HCT116 (cell line): ENCODE results near the gene SYNJ1. TPM values are rescaled to one million over a fixed set of nuclear protein-coding genes. Genes with fewer than 3 reads are reported as not detected.
A peak's percentile ranks its signal among the peaks of the same experiment; 100 is the strongest.

Experiments used
- ATAC-seq: fragments of 200-7000 bp; cut with Tn5 transposase; 2 replicates; pipeline ENCODE4 v1.9.1; 2020; ENCODE audit warnings: mild to moderate bottlenecking, moderate library complexity
- BruUV-seq: library from RNA; stranded (reverse); fragments of 400-500 nt; replicated peaks from 2 replicates; lab custom pipeline; 2021; lab: Mats Ljungman, UMichigan
- CTCF ChIA-PET: fragments of 300-600 bp; sonication (Branson Sonifier 250); formaldehyde crosslinking; loops from one replicate; lab custom pipeline; 2021; ENCODE audit warnings: antibody characterized with exemption; lab: Charles Lee
- POLR2A ChIA-PET: fragments of 300-600, 350-600 bp; sonication (Branson Sonifier 250); formaldehyde crosslinking; loops from one replicate; lab custom pipeline; 2021; ENCODE audit warnings: antibody characterized with exemption; lab: Charles Lee
- RAD21 ChIA-PET, 2 experiments: fragments of 300-600 bp; sonication (Branson Sonifier 250); formaldehyde crosslinking; loops; one replicate each; lab custom pipeline; 2023; ENCODE audit warnings: low total read pairs in 2 of 2; ENCODE audit not compliant: uncharacterized antibody in 2 of 2, unreplicated experiment in 2 of 2, low non-redundant PET in 1 of 2; lab: Charles Lee
- DNase-seq: peaks from one replicate; pipeline ENCODE4 v3.0.0-alpha.2; 2010; ENCODE audit warnings: low read depth, low spot score
- H2AFZ ChIP-seq: fragments of 200-600 bp; shearing (Covaris generic), sonication (generic); 2 replicates; pipeline ENCODE4 v1.6.1; 2017; ENCODE audit warnings: low read depth, mixed run types, mixed read lengths, antibody characterized with exemption, low read length; ENCODE audit not compliant: poor library complexity, severe bottlenecking
- H3K27ac ChIP-seq: 2 replicates; pipeline ENCODE4 v1.5.1; 2012; ENCODE audit warnings: low read depth, low read length
- H3K27me3 ChIP-seq: fragments of 200-600 bp; sonication (generic); 2 replicates; pipeline ENCODE4 v1.6.1; 2016; ENCODE audit warnings: mixed run types, low read length, mixed read lengths; ENCODE audit not compliant: insufficient read depth
- H3K36me3 ChIP-seq, 2 experiments: fragments of 200-500 bp in 1 of 2; fragments of 200-600 bp in 1 of 2; sonication (Bioruptor generic) in 1 of 2; sonication (generic) in 1 of 2; 2 replicates each; pipeline versions ENCODE4 v1.5.1 to v1.6.1; 2014 to 2016; ENCODE audit warnings: low read length in 2 of 2, inconsistent platforms in 1 of 2, mixed read lengths in 1 of 2, mixed run types in 1 of 2; ENCODE audit not compliant: insufficient read depth in 2 of 2, control insufficient read depth in 1 of 2
- H3K4me1 ChIP-seq, 2 experiments: fragments of 200-600 bp in 1 of 2; sonication (generic) in 1 of 2; 2 replicates each; pipeline versions ENCODE4 v1.5.1 to v1.6.1; 2012 to 2017; ENCODE audit warnings: low read length in 2 of 2, inconsistent platforms in 1 of 2, mild to moderate bottlenecking in 1 of 2, mixed read lengths in 1 of 2, mixed run types in 1 of 2, moderate library complexity in 1 of 2; ENCODE audit not compliant: insufficient read depth in 2 of 2, control insufficient read depth in 1 of 2
- H3K4me2 ChIP-seq: fragments of 200-600 bp; sonication (generic); 2 replicates; pipeline ENCODE4 v1.6.1; 2017; ENCODE audit warnings: mixed run types, low read length, mixed read lengths
- H3K4me3 ChIP-seq, 2 experiments: fragments of 200-600 bp in 1 of 2; sonication (generic) in 1 of 2; replicated peaks in 1 of 2; 2 replicates each; pipeline ENCODE4 v1.5.1; 2011 to 2016; ENCODE audit warnings: low read length in 2 of 2, control low read depth in 1 of 2, low read depth in 1 of 2, mild to moderate bottlenecking in 1 of 2, mixed read lengths in 1 of 2, mixed run types in 1 of 2
- H3K79me2 ChIP-seq: fragments of 200-600 bp; sonication (generic); 2 replicates; pipeline ENCODE4 v1.6.1; 2017; ENCODE audit warnings: mild to moderate bottlenecking, mixed run types, low read length, moderate library complexity, mixed read lengths; ENCODE audit not compliant: insufficient read depth
- H3K9ac ChIP-seq: fragments of 200-600 bp; sonication (generic); 2 replicates; pipeline ENCODE4 v1.6.1; 2016; ENCODE audit warnings: low read length, mixed read lengths
- H3K9me2 ChIP-seq: fragments of 200-600 bp; sonication (generic), shearing (Covaris generic); 2 replicates; pipeline ENCODE4 v1.6.1; 2017; ENCODE audit warnings: mixed run types, mild to moderate bottlenecking, moderate library complexity; ENCODE audit not compliant: insufficient read depth
- H3K9me3 ChIP-seq, 2 experiments: fragments of 200-500 bp in 1 of 2; fragments of 200-600 bp in 1 of 2; sonication (Bioruptor generic) in 1 of 2; sonication (generic) in 1 of 2; 2 replicates each; pipeline ENCODE4 v1.6.1; 2014 to 2017; ENCODE audit warnings: low read length in 2 of 2, mixed read lengths in 2 of 2, inconsistent platforms in 1 of 2, low read depth in 1 of 2, mild to moderate bottlenecking in 1 of 2, mixed run types in 1 of 2, moderate library complexity in 1 of 2; ENCODE audit not compliant: control insufficient read depth in 1 of 2, insufficient read depth in 1 of 2
- H4K20me1 ChIP-seq: fragments of 200-600 bp; sonication (generic), shearing (Covaris generic); 2 replicates; pipeline ENCODE4 v1.6.1; 2017; ENCODE audit warnings: mixed run types, mild to moderate bottlenecking, moderate library complexity; ENCODE audit not compliant: insufficient read depth
- CBX3 ChIP-seq: IDR thresholded peaks from 2 replicates; pipeline ENCODE4 v1.6.1; 2012; ENCODE audit warnings: low read depth
- CEBPB ChIP-seq: IDR thresholded peaks from 2 replicates; pipeline ENCODE4 v1.6.1; 2012; ENCODE audit warnings: low read depth
- EGR1 ChIP-seq: IDR thresholded peaks from 2 replicates; pipeline ENCODE4 v1.6.1; 2012; ENCODE audit warnings: low read depth
- ELF1 ChIP-seq: IDR thresholded peaks from 2 replicates; pipeline ENCODE4 v1.6.1; 2012; ENCODE audit warnings: low read depth, borderline replicate concordance
- EZH2 ChIP-seq: fragments of 200-600 bp; sonication (generic); IDR thresholded peaks from 2 replicates; pipeline ENCODE4 v1.6.1; 2017; ENCODE audit warnings: antibody characterized with exemption, mixed run types
- JUND ChIP-seq: IDR thresholded peaks from 2 replicates; pipeline ENCODE4 v1.6.1; 2012
- POLR2A ChIP-seq: IDR thresholded peaks from 2 replicates; pipeline ENCODE4 v1.7.0; 2011; ENCODE audit warnings: borderline replicate concordance; ENCODE audit not compliant: insufficient read depth, insufficient read length; ENCODE audit errors: extremely low read depth
- POLR2AphosphoS5 ChIP-seq: IDR thresholded peaks from 2 replicates; pipeline ENCODE4 v1.6.1; 2011; ENCODE audit warnings: mild to moderate bottlenecking, low read depth, low read length, moderate library complexity
- RAD21 ChIP-seq: IDR thresholded peaks from 2 replicates; pipeline ENCODE4 v1.6.1; 2012; ENCODE audit warnings: low read depth, mild to moderate bottlenecking
- SIN3A ChIP-seq: IDR thresholded peaks from 2 replicates; pipeline ENCODE4 v1.6.1; 2012; ENCODE audit warnings: low read depth
- SP1 ChIP-seq: IDR thresholded peaks from 2 replicates; pipeline ENCODE4 v1.6.1; 2012; ENCODE audit warnings: low read depth
- TCF7L2 ChIP-seq: IDR thresholded peaks from 2 replicates; pipeline ENCODE4 v1.7.0; 2011; ENCODE audit warnings: borderline replicate concordance, inconsistent platforms; ENCODE audit not compliant: insufficient read depth, insufficient read length; ENCODE audit errors: extremely low read depth
- YY1 ChIP-seq: IDR thresholded peaks from 2 replicates; pipeline ENCODE4 v1.6.1; 2011; ENCODE audit warnings: low read length, low read depth, moderate library complexity, mild to moderate bottlenecking; ENCODE audit not compliant: insufficient replicate concordance; ENCODE audit errors: extremely low read depth
- ZFX ChIP-seq: fragments of 450-650 bp; IDR thresholded peaks from 2 replicates; pipeline ENCODE4 v1.6.1; 2017
- ZNF274 ChIP-seq: fragments of 200-500 bp; sonication (Bioruptor generic); IDR thresholded peaks from 2 replicates; pipeline ENCODE4 v1.6.1; 2014; ENCODE audit warnings: mild to moderate bottlenecking, low read depth, low read length, inconsistent platforms
- intact Hi-C: fragments of 100-400 bp; cut with micrococcal nuclease; formaldehyde crosslinking; loops from 2 replicates; pipeline ENCODE4 v1.10.0; 2022
- total RNA-seq: library from RNA; stranded (reverse); gene quantifications from one replicate; pipeline ENCODE4 v1.2.1, GENCODE V29; 2021; ENCODE audit not compliant: unreplicated experiment
- TF ChIP-seq, protein P1 (sequence below): IDR thresholded peaks from 2 replicates; pipeline ENCODE4 v1.6.1; 2012; ENCODE audit warnings: low read depth
- TF ChIP-seq, protein P2 (sequence below): IDR thresholded peaks from 2 replicates; pipeline ENCODE4 v1.6.1; 2012
- TF ChIP-seq, protein P3 (sequence below): IDR thresholded peaks from 2 replicates; pipeline ENCODE4 v1.6.1; 2012

The SYNJ1 gene
- total RNA-seq, 1 experiment from 2014 or later: 7.2 TPM

DNA sequence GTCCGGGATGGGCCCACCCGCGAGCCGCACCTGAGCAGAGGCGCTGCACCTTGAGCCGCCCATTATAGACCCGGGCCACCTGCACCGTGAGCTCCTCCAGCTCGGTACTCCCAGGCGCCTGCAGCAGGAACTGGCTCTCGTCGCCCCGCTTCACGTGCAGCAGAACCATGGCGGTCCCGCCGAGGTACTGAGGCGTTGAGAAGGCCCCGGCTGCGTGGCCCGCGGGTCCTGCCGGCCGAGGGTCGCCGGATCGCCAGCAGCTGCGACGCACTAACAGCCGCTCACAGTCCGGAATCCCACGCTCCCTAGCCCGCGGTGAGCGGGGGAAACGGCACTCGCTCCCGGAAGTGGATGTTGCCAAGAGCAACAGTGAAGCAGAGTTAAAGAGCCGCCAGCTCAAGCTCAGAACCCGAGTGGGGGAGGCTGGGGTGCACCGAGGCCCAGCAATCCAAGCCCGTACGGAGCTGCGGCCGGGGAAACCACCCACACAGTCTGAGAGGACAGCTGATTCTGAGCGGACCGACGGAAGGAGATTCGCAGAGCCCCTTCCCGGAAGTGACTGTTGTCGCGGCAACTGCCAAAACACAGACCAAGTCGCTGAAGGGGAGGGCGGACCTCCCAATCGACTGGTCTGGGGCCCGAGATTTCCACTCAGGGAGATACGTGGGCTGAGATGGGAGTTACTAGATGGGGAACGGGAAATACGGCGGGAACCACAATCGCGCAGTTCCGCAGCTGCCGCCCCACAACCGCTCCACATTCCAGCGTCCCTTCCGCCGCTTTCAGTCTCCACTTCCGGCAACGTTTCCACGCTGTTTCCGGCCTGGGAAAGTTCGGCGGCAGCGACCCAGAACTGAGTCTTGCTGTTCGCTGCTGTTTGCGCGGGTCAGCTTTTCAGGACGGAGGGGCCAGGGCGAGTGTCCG lies 115.5 kb downstream of the SYNJ1 start, which contains the start of gene CFAP298:
Gene CFAP298, minus strand, starts transcription at position 303 of the 924 bp plus-strand sequence. Its CDS starts 134 bp downstream, at position 169.
- Histone ChIP-seq H2AFZ (peak within 1 kb of the TSS; percentile 92), H3K9me3 (no peaks in the 10 kb centered on the region), H3K27ac (peak within 1 kb of the TSS; percentile 97), H3K4me2 (peak within 1 kb of the TSS; percentile 92), H3K4me3 (peak within 1 kb of the TSS; percentile 95 to 98), H3K36me3 (peaks cover 5 to 21% of the 10 kb centered on the region in 2 experiments; a peak in 3 of 4 replicates), H3K9ac (peak within 1 kb of the TSS; percentile 89), H3K27me3 (no peaks in the 10 kb centered on the region), H4K20me1 (no peaks in the 10 kb centered on the region), H3K79me2 (peaks cover 31% of the 10 kb centered on the region), H3K9me2 (no peaks in the 10 kb centered on the region), H3K4me1 (peaks cover 6 to 12% of the 10 kb centered on the region in 2 experiments)
- peak; percentile 87 for DNase-seq
- intact Hi-C loops: no loop called here
- POLR2A ChIA-PET: interaction anchor here (0.8 to 1.5 kb wide), 4 partner anchors 11 to 159 kb away, joined by 3 to 4 read pairs (median 3); partner anchors contain the start of genes PAXBP1 and SYNJ1
- RAD21 ChIA-PET: interaction anchor here in 1 of 2 experiments (1.1 kb wide), 1 partner anchor 11 kb away, joined by 4 read pairs; no protein-coding TSS in a partner anchor
- BruUV-seq: no TSS peak
- CTCF ChIA-PET: interaction anchor here (0.5 to 2.5 kb wide), 3 partner anchors 11 to 22 kb away, joined by 4 to 17 read pairs (median 4); no protein-coding TSS in a partner anchor
- ATAC-seq: peak; percentile 87
- TF ChIP-seq, protein P1, sequence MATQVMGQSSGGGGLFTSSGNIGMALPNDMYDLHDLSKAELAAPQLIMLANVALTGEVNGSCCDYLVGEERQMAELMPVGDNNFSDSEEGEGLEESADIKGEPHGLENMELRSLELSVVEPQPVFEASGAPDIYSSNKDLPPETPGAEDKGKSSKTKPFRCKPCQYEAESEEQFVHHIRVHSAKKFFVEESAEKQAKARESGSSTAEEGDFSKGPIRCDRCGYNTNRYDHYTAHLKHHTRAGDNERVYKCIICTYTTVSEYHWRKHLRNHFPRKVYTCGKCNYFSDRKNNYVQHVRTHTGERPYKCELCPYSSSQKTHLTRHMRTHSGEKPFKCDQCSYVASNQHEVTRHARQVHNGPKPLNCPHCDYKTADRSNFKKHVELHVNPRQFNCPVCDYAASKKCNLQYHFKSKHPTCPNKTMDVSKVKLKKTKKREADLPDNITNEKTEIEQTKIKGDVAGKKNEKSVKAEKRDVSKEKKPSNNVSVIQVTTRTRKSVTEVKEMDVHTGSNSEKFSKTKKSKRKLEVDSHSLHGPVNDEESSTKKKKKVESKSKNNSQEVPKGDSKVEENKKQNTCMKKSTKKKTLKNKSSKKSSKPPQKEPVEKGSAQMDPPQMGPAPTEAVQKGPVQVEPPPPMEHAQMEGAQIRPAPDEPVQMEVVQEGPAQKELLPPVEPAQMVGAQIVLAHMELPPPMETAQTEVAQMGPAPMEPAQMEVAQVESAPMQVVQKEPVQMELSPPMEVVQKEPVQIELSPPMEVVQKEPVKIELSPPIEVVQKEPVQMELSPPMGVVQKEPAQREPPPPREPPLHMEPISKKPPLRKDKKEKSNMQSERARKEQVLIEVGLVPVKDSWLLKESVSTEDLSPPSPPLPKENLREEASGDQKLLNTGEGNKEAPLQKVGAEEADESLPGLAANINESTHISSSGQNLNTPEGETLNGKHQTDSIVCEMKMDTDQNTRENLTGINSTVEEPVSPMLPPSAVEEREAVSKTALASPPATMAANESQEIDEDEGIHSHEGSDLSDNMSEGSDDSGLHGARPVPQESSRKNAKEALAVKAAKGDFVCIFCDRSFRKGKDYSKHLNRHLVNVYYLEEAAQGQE: no peak
- TF ChIP-seq TCF7L2 (peak; percentile 37), RAD21 (no peak), JUND (no peak), POLR2A (peak; percentile 56), ELF1 (peak; percentile 70), ZNF274 (no peak), SIN3A (peak; percentile 86; the same call in 1 of the 2 replicates), SP1 (peak; percentile 44; the same call in 1 of the 2 replicates), YY1 (peak; percentile 14), CBX3 (peak; percentile 69; the same call in 1 of the 2 replicates), ZFX (peak; percentile 62), POLR2AphosphoS5 (peak; percentile 70), CEBPB (no peak), EZH2 (no peak), EGR1 (peak; percentile 93)
- TF ChIP-seq, protein P2, sequence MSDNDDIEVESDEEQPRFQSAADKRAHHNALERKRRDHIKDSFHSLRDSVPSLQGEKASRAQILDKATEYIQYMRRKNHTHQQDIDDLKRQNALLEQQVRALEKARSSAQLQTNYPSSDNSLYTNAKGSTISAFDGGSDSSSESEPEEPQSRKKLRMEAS: peak; percentile 66
- TF ChIP-seq, protein P3, sequence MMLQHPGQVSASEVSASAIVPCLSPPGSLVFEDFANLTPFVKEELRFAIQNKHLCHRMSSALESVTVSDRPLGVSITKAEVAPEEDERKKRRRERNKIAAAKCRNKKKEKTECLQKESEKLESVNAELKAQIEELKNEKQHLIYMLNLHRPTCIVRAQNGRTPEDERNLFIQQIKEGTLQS: no peak
